Stimulated activated CD4-positive, alpha-beta T cell treated with anti-CD3 and anti-CD28 coated beads, Interleukin-4, amount 100 ng/mL, for 48 hours (primary cell): ENCODE measurements around the gene MBOAT2.

Experiments used
- DNase-seq, 2 donors: peaks; one replicate each; pipeline ENCODE4 v3.0.0-alpha.2; 2020; ENCODE audit warnings: low read depth in 2 of 2

The MBOAT2 gene

DNA sequence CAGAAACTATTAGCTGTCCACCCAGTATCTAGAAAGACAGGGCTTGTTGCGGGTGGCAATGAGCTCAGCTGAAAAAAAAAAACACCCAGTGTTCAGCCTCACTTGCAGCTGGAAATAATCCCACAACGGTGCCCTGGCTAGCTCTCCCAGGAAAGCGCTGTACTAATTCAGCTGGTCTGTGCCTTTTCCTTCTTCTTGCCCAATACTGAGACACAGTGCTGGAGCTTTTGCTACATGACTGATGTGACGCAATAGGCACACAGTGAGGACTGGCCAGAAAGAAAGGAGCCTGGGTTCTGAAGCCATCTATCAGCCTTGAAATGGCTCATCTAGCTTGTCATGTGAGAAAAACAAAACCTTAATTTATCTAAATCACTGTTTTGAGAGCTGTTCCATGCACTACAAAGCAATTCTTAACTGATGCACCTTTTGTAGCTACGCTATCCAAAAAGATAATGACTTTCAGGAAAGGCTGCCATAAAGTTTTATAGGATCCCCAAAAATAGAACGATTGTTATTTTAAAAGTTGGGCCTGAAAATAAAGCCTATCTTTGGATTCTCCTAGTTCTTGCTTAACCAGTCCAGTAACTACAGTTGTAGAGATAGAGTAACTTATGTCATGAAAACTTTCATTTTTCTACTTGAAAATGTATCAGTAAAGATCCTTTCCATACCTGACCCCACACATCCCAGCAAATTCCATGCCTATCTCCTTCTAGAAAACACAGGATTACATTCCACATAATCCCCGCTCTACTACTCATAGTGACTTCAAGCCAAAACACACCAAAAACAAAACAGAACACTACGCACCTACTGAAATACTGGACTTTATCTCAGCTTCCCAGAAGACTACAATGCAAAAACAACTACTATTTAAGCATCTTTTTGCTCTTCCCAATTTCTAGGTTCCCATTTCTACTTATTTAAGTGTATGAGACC, 181.9 kb downstream of the MBOAT2 start:
- DNase-seq: no peak

DNA sequence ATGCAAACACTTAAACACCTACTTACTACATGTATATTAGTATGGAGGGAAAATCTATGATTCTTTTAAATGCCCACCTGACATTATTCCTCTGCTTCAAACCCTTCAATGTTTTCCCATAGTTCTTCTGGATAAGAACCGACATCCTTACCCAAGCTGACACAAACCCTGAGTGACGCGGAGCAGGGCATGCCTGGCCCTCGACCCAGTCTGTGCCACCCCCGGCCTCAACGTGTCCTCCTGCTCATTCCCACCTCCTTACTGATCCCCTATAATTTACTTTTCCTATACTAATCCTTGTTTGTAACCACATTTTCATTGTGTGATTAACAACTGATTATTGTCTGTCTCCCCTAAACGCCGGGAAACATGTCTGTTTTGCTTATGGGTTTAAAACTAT, 183.5 kb downstream of the MBOAT2 start:
- DNase-seq: no peak

DNA sequence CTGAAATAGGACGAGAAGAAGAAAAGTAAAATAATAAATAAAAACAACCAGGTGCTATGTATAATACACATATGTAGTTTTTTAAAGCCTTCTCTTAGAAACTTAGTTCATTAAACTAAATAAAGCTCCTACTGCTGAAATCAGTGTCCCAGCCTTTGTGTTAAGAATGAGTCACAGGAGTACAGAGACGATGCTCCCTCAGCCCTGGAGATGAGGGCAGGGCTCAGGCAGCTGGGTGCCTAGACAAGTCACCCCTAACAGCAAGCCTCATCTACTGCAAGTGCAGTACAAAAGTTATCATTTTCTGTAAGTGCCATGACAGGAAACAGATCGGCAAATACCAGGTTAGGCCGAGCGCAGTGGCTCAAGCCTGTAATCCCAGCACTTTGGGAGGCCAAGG, 184.3 kb downstream of the MBOAT2 start:
- no peak for DNase-seq

DNA sequence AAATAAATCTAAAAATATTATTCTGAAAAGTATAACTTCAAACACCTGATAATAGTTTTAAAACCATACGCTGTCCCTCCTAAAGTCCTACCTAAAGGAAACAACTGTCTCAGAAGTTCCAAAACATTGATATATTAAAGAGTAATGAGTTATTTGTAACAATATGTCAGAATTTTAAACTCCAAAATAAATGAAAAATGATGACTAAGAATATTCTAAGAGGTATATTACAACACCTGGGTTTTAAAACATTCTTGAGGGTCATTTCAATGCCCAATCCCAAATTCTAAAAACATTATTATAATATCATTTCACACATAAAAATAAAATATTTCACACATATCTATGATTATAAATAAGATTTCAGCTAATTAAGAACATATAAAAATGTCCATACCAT, 186.3 kb downstream of the MBOAT2 start:
- DNase-seq: no peak

- DNase-seq: no peak
Observed at GRCh38 chr2:8806885-8807704, 196.4 kb downstream of the MBOAT2 start.

GRCh38 chr2:8805278-8806210, 197.9 kb downstream of the MBOAT2 start:
- DNase-seq: no peak

DNA sequence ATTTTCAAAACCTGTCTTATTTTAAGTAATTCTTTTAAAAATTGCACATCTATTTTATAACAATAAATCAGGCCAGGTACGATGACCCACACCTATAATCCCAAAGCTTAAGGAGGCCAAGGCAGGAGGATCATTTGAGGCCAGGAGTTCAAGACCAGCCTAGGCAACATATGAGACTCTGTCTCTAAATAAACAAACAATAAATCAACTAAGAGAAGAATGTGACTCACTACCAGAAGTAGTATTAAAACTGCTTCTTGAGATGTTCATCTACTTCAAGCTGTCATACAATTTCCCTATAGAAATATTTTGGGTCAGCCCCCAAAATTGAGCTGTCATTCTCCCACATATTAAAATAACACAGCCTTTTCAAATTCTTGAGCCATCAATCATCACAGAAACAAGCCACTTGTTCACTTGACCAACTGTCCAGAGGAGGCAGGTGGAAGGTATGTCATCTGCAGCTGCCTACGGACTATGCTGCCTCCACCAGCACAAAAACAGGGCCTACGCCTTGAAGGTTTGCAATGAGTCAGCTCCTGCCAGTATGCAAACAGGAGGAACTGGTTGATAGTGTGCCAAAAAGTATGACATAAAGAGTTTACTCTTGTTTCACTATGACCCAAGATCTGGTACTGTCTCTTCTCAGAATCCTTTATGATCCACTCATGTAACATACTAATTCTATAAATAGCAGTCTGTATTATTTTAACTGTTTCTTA, 199.7 kb downstream of the MBOAT2 start:
- peak; percentile 13 to 41 for DNase-seq

DNA sequence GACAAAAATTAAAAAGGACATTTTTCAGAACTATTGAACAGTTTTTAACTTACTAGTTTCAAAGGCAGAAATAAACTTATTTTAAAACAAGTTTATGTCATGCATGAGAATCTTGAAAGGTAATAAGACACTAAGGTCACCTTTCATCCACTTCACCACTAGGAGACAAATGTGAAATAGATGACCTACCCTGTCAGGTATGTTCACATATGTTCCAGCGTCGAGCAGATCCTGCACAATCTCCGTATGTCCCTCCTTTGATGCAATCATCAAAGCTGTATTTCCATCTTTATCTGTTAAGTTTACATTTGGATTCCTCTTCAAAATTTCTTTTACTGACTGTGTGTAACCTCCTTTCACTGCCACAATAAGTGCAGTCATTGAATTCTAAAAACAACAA, 200.7 kb downstream of the MBOAT2 start:
- DNase-seq: no peak
